GM12878 (cell line): ENCODE measurements around the gene PLD4. TPM values are rescaled to one million over a fixed set of nuclear protein-coding genes. Genes with fewer than 3 reads are reported as not detected.

ENCODE experiments used
- ATAC-seq: fragments of 200-7000 bp; cut with Tn5 transposase; 3 replicates; pipeline ENCODE4 v1.9.1; 2020; ENCODE audit warnings: mild to moderate bottlenecking, moderate library complexity
- BruUV-seq: library from RNA; stranded (reverse); fragments of 400-500 nt; replicated peaks from 2 replicates; lab custom pipeline; 2021; lab: Mats Ljungman, UMichigan
- CTCF ChIA-PET: fragments of 300-600 bp; sonication (Branson Sonifier 250); formaldehyde crosslinking; extraction: SDS; loops from one replicate; lab custom pipeline; 2021; ENCODE audit warnings: inconsistent platforms; lab: Yijun Ruan, JAX
- POLR2A ChIA-PET: fragments of 350-600 bp; formaldehyde crosslinking; extraction: SDS; loops from one replicate; lab custom pipeline; 2021; ENCODE audit warnings: inconsistent platforms; lab: Charles Lee
- RAD21 ChIA-PET: fragments of 300-600 bp; sonication (Branson Sonifier 250); formaldehyde crosslinking; loops from one replicate; lab custom pipeline; 2023; ENCODE audit warnings: antibody characterized with exemption; ENCODE audit not compliant: unreplicated experiment; lab: Charles Lee
- SMC1A ChIA-PET: fragments of 300-600 bp; sonication (Branson Sonifier 250); formaldehyde crosslinking; loops from one replicate; lab custom pipeline; 2023; ENCODE audit not compliant: unreplicated experiment, uncharacterized antibody; lab: Charles Lee
- DNase-seq: peaks from one replicate; pipeline ENCODE4 v3.0.0-alpha.2; 2011; ENCODE audit warnings: low read depth, low spot score
- FAIRE-seq: peaks from 3 replicates; lab custom pipeline; 2011; peaks lifted over from hg19 to GRCh38; lab: Jason Lieb, UNC
- H2AFZ ChIP-seq: 2 replicates; pipeline ENCODE4 v1.6.0; 2011; ENCODE audit warnings: low read depth, low read length, control low read depth; ENCODE audit not compliant: control insufficient read depth
- H3K27ac ChIP-seq: 2 replicates; pipeline ENCODE4 v1.5.1; 2011; ENCODE audit warnings: control low read depth; ENCODE audit not compliant: control insufficient read depth, insufficient read depth
- H3K27me3 ChIP-seq, 2 experiments: replicated peaks in 1 of 2; 2 replicates each; pipeline versions ENCODE4 v1.6.0 to v1.6.1; 2011; ENCODE audit warnings: low read length in 1 of 2; ENCODE audit not compliant: control insufficient read depth in 2 of 2, insufficient read depth in 2 of 2
- H3K36me3 ChIP-seq, 2 experiments: 2 replicates each; pipeline ENCODE4 v1.5.1; 2011; ENCODE audit warnings: low read length in 1 of 2; ENCODE audit not compliant: control insufficient read depth in 2 of 2, insufficient read depth in 2 of 2
- H3K4me1 ChIP-seq: 2 replicates; pipeline ENCODE4 v1.6.1; 2011; ENCODE audit warnings: mild to moderate bottlenecking, low read length, moderate library complexity, mixed read lengths; ENCODE audit not compliant: control insufficient read depth, insufficient read depth
- H3K4me2 ChIP-seq: 2 replicates; pipeline ENCODE4 v1.6.0; 2011; ENCODE audit warnings: control low read depth; ENCODE audit not compliant: control insufficient read depth, insufficient read depth
- H3K4me3 ChIP-seq: fragments of 200-600 bp; sonication (generic); 2 replicates; pipeline ENCODE4 v1.5.1; 2016
- H3K79me2 ChIP-seq: 2 replicates; pipeline ENCODE4 v1.6.0; 2011; ENCODE audit warnings: low read length; ENCODE audit not compliant: control insufficient read depth, insufficient read depth
- H3K9ac ChIP-seq: 2 replicates; pipeline ENCODE4 v1.8.0; 2011; ENCODE audit warnings: low read length, control low read depth, mixed read lengths; ENCODE audit not compliant: control insufficient read depth, insufficient read depth
- H3K9me3 ChIP-seq: replicated peaks from 3 replicates; pipeline ENCODE4 v1.5.1; 2011; ENCODE audit warnings: mild to moderate bottlenecking, low read length; ENCODE audit not compliant: control insufficient read depth, insufficient read depth
- H4K20me1 ChIP-seq: 2 replicates; pipeline ENCODE4 v1.6.0; 2011; ENCODE audit not compliant: control insufficient read depth, insufficient read depth
- EZH2 ChIP-seq: IDR thresholded peaks from 2 replicates; pipeline ENCODE4 v1.6.1; 2012; ENCODE audit warnings: low read depth, mild to moderate bottlenecking, control low read depth, inconsistent platforms, low read length, borderline replicate concordance; ENCODE audit not compliant: control insufficient read depth
- FOXK2 ChIP-seq: fragments of 450-650 bp; IDR thresholded peaks from 2 replicates; pipeline ENCODE4 v1.6.1; 2017; ENCODE audit warnings: mild to moderate bottlenecking, moderate library complexity
- RELA ChIP-seq: fragments of 450-650 bp; IDR thresholded peaks from 2 replicates; pipeline ENCODE4 v1.8.0; 2014; ENCODE audit warnings: borderline replicate concordance; ENCODE audit not compliant: partially characterized antibody
- YBX1 ChIP-seq: fragments of 450-650 bp; IDR thresholded peaks from 2 replicates; pipeline ENCODE4 v1.6.1; 2016; ENCODE audit warnings: antibody characterized with exemption
- ZBED1 ChIP-seq: IDR thresholded peaks from 2 replicates; pipeline ENCODE4 v1.6.1; 2016; ENCODE audit warnings: borderline replicate concordance
- WGBS: methylation state at CpG from one replicate; pipeline ENCODE4 v1.1.6; 2016; ENCODE audit warnings: low lambda C conversion rate; ENCODE audit not compliant: insufficient replicate concordance, insufficient coverage; ENCODE audit errors: missing lambda C conversion rate; 5-methylcytosine and 5-hydroxymethylcytosine counted together
- in situ Hi-C: fragments of 300-500 bp; cut with MboI; formaldehyde crosslinking; loops from 9 replicates; pipeline ENCODE4 v1.14.3; 2018; ENCODE audit warnings: mixed read lengths
- intact Hi-C: fragments of 100-400 bp; cut with micrococcal nuclease; formaldehyde crosslinking; loops from one replicate; pipeline ENCODE4 v1.14.2; 2022; ENCODE audit not compliant: unreplicated experiment
- polyA plus RNA-seq, 11 experiments: library from polyadenylated mRNA; depleted of rRNA in 4 of 11; unstranded in 6 of 11; stranded (reverse) in 5 of 11; fragments of >200 nt; fragmentation: Nextera tagmentation in 4 of 11; fragmentation: Illumina TruSeq in 1 of 11; extraction: Ambion mirVana in 4 of 11; extraction: Trizol in 1 of 11; gene quantifications; 1 replicate in 1 of 11; 2 replicates in 10 of 11; pipeline versions ENCODE4 v1.2.1 to v1.2.3, GENCODE V29; 2011 to 2016; ENCODE audit warnings: inconsistent platforms in 2 of 11, missing spikeins in 2 of 11, low read depth in 1 of 11
- total RNA-seq, 4 experiments: library from RNA; depleted of rRNA in 3 of 4; stranded (reverse); fragments of >200 nt in 3 of 4; fragmentation: Illumina TruSeq in 1 of 4; extraction: Trizol in 1 of 4; gene quantifications; 2 replicates each; pipeline versions ENCODE4 v1.2.1 to v1.2.3, GENCODE V29; 2013 to 2021

Gene PLD4
- total and polyA plus RNA-seq, 10 of the 15 experiments (the other 5 are each of a cell fraction or from before 2014, with no cell fraction given), result 0.20 to 57.7 (median 9.9) TPM

- no peak for ATAC-seq
- DNase-seq, result no peak
- H4K20me1 ChIP-seq, result no peaks in the 10 kb centered on the region
- 45% methylated on average over 12 of the region's 13 CpGs for WGBS
- no peak overlapping the region for H3K9ac ChIP-seq
- intact Hi-C loops (no loop called here), in situ Hi-C loops (no loop called here)
- no peaks in the 10 kb centered on the region for H3K79me2 ChIP-seq
- FAIRE-seq, result no peak
- no peak overlapping the region for H3K4me2 ChIP-seq
- H3K4me1 ChIP-seq, result no peaks in the 10 kb centered on the region
- no peaks in the 10 kb centered on the region for H3K36me3 ChIP-seq
- ChIA-PET SMC1A (no interaction called here), CTCF (no interaction called here), RAD21 (no interaction called here), POLR2A (no interaction called here)
- peaks cover 3 to 7% of the 10 kb centered on the region in 2 experiments for H3K27me3 ChIP-seq
- no peak overlapping the region for H2AFZ ChIP-seq
- no peak overlapping the region for H3K27ac ChIP-seq
- no peak for TF ChIP-seq YBX1
- H3K4me3 ChIP-seq, result no peak overlapping the region
- BruUV-seq, result no TSS peak
- no peaks in the 10 kb centered on the region for H3K9me3 ChIP-seq
These were observed 41.0 kb downstream of the PLD4 start for GRCh38 chr14:104965561-104966231.

GRCh38 chr14:104966261-104966865 lies 41.7 kb downstream of the PLD4 start:
- DNase-seq (no peak), ATAC-seq (no peak), FAIRE-seq (no peak)
- no TSS peak for BruUV-seq
- no peaks in the 10 kb centered on the region for H3K79me2 ChIP-seq
- TF ChIP-seq EZH2 (no peak), RELA (no peak), FOXK2 (no peak), ZBED1 (no peak)
- no peak overlapping the region for H3K27ac ChIP-seq
- H3K36me3 ChIP-seq, result no peaks in the 10 kb centered on the region
- no peak overlapping the region for H2AFZ ChIP-seq
- no peak overlapping the region for H3K4me3 ChIP-seq
- WGBS, result 40% methylated on average over 8 of the region's 9 CpGs
- SMC1A ChIA-PET, result no interaction called here
- H3K27me3 ChIP-seq, result peaks cover 3 to 7% of the 10 kb centered on the region in 2 experiments
- no peaks in the 10 kb centered on the region for H4K20me1 ChIP-seq
- POLR2A ChIA-PET, result interaction anchor here (0.6 kb wide), 2 partner anchors 33 to 47 kb away, joined by 3 read pairs; no protein-coding TSS in a partner anchor
- no peak overlapping the region for H3K9ac ChIP-seq
- H3K9me3 ChIP-seq, result no peaks in the 10 kb centered on the region
- RAD21 ChIA-PET, result no interaction called here
- H3K4me2 ChIP-seq, result no peak overlapping the region
- CTCF ChIA-PET, result no interaction called here
- H3K4me1 ChIP-seq, result no peaks in the 10 kb centered on the region
- intact Hi-C loops, result no loop called here
- in situ Hi-C loops, result no loop called here
